ENCODE results near the gene RHO. TPM values are rescaled to one million over a fixed set of nuclear protein-coding genes. Genes with fewer than 3 reads are reported as not detected.

The RHO gene
- total RNA-seq, 2 donors from 2014 or later: not detected

DNA sequence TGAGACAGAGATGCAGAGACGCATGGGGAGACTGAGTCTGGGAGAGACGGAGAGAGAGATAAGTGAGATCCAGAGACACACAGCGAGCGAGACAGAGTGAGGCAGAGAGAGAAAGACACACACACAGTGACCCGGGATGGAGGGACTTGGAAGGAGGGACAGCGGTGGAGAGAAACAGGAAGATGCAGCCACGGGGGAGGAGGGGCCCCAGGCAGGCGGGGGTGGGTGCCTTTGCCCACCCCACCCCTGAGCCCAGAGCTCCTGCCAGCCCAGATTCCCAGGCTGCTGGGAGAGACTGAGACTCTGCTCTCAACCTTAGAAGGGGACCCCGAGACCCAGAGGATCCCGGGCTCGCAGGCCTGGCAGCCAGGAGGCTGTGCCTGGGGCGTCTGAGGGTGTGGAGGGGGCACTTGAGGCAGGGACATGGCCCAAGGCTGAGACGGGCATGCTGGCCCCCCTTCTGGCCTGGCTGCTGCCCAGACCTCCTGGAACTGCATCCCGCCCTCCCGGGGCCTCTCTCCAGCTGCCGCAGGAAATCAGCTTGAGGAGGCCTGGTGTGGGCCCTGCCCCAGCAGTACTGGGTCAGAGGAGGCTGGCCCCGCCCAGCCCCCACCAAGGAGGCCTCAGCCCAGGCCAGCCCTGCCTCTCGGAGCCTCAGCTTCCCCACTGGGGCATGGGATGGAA lies 32.6 kb downstream of the RHO start:
- 58 to 71% methylated on average over 8 to 18 of the region's 18 CpGs for WGBS, 2 donors
- H3K4me1 ChIP-seq: no peaks in the 10 kb centered on the region
- DNase-seq: peak in 3 of 4 donors; percentile 53 to 59 (median 55)
- H3K27ac ChIP-seq: peak overlapping the region in 2 of 4 donors; percentile 39 to 54
- intact Hi-C loops (cut with DNase I): no loop called here
- no peaks in the 10 kb centered on the region for H3K36me3 ChIP-seq (replicated peaks in 1 of 2; ENCODE audit: insufficient read depth in 1 of 2, low read depth in 2 of 2)
- TF ChIP-seq POLR2A (IDR thresholded peaks at IDR 0.05): no peak
- TF ChIP-seq, protein P1, sequence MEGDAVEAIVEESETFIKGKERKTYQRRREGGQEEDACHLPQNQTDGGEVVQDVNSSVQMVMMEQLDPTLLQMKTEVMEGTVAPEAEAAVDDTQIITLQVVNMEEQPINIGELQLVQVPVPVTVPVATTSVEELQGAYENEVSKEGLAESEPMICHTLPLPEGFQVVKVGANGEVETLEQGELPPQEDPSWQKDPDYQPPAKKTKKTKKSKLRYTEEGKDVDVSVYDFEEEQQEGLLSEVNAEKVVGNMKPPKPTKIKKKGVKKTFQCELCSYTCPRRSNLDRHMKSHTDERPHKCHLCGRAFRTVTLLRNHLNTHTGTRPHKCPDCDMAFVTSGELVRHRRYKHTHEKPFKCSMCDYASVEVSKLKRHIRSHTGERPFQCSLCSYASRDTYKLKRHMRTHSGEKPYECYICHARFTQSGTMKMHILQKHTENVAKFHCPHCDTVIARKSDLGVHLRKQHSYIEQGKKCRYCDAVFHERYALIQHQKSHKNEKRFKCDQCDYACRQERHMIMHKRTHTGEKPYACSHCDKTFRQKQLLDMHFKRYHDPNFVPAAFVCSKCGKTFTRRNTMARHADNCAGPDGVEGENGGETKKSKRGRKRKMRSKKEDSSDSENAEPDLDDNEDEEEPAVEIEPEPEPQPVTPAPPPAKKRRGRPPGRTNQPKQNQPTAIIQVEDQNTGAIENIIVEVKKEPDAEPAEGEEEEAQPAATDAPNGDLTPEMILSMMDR (IDR thresholded peaks at IDR 0.05): no peak
- peak; percentile 63 for ATAC-seq
- H3K4me3 ChIP-seq: no peak overlapping the region
- H3K27me3 ChIP-seq: no peaks in the 10 kb centered on the region
- no peaks in the 10 kb centered on the region for H3K9me3 ChIP-seq

DNA sequence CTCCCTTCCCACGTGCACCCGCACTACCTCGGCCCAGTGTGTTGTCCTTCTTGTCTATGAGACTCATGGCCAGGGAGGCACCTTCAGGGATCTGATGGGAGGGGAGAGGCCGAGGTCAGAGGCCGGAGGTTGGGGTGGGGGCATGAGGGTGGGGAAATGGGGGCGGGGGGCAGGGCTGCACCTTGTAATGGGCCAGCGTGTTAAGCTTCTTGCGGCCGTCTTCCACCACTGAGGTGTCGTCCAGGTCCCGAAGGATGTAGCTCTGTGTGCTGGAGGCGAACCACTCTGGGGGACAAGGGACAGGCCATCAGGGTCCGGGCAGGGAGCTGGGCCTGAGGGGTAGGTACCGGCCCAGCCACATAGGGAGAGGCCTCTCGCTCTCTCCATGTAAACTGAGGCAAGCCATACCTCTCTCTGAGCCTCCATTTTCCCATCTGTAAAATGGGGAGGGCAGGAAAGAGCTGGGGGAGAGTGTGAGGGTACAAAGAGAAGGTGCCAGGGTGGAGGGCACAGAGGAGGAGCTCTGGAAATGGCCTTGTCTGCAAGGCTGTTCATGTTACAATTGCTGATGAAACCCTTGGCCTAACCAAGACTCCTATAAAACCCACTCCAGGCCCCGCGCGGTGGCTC lies 33.3 kb downstream of the RHO start:
- Histone ChIP-seq H3K4me3 (no peak overlapping the region), H3K27ac (peak overlapping the region in 1 of 4 donors; percentile 54), H3K27me3 (no peaks in the 10 kb centered on the region), H3K9me3 (no peaks in the 10 kb centered on the region), H3K36me3 (replicated peaks in 1 of 2; ENCODE audit: insufficient read depth in 1 of 2, low read depth in 2 of 2) (no peaks in the 10 kb centered on the region), H3K4me1 (no peaks in the 10 kb centered on the region)
- DNase-seq (no peak), ATAC-seq (no peak)
- no peak for TF ChIP-seq POLR2A (IDR thresholded peaks at IDR 0.05)
- TF ChIP-seq, protein P1 (IDR thresholded peaks at IDR 0.05): no peak
- intact Hi-C loops (cut with DNase I): no loop called here
- 90 to 97% methylated on average over 12 to 18 of the region's 18 CpGs for WGBS, 2 donors

DNA sequence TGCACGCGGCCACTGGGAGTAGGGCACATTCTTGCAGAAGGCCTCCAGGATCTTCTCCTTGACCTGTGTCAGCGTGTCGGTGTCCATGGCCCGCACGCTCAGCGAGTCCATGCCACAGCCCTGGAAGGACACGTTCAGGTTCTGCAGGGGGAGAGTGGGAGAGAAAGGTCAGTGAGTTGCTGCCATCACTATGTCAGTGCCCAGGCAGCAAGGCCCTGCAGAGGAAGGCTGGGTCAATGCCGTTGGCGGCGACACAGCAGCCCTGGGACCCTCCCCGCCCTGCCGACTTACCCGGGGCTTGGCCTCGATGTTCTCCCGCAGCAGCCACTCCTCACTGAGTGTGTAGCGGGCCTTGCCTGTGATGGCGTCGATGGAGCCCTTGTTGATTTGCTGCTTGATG lies 34.4 kb downstream of the RHO start:
- ATAC-seq (no peak), DNase-seq (no peak)
- no peaks in the 10 kb centered on the region for H3K36me3 ChIP-seq (replicated peaks in 1 of 2; ENCODE audit: insufficient read depth in 1 of 2, low read depth in 2 of 2)
- no peak overlapping the region for H3K4me3 ChIP-seq
- no peak overlapping the region for H3K27ac ChIP-seq
- no peaks in the 10 kb centered on the region for H3K4me1 ChIP-seq
- H3K9me3 ChIP-seq: no peaks in the 10 kb centered on the region
- intact Hi-C loops (cut with DNase I): no loop called here
- no peak for TF ChIP-seq POLR2A (IDR thresholded peaks at IDR 0.05)
- TF ChIP-seq, protein P1 (IDR thresholded peaks at IDR 0.05): no peak
- 94% methylated on average over 19 of the region's 19 CpGs; no CpG with 5 or more reads in 1 of the 2 donors for WGBS, 2 donors
- H3K27me3 ChIP-seq: no peaks in the 10 kb centered on the region

DNA sequence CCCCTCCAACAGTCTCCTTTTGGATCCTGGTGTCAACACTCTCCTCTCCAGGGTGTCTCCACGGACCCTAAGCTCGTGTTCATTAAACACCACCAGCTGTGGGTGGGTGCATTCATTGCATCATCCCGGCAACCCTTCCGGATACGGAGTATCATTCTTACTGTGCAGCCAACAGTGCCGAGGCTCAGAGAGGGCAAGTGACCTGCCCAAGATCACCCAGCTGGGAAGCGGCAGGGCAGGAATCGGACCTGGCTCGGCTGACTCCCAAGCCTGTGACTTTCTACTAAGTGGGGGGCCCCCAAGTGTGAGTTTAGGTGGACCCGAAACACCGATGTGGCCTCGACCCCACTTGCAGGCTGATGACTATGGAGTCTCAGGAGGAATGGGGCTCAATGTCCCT lies 34.9 kb downstream of the RHO start:
- H3K27me3 ChIP-seq: no peaks in the 10 kb centered on the region
- H3K36me3 ChIP-seq (replicated peaks in 1 of 2; ENCODE audit: insufficient read depth in 1 of 2, low read depth in 2 of 2): no peaks in the 10 kb centered on the region
- no peak for TF ChIP-seq POLR2A (IDR thresholded peaks at IDR 0.05)
- TF ChIP-seq, protein P1 (IDR thresholded peaks at IDR 0.05): no peak
- H3K27ac ChIP-seq: no peak overlapping the region
- H3K9me3 ChIP-seq: no peaks in the 10 kb centered on the region
- no peak overlapping the region for H3K4me3 ChIP-seq
- WGBS, 2 donors: 94% methylated on average over 5 to 12 of the region's 12 CpGs
- no peak for ATAC-seq
- no peak for DNase-seq
- no peaks in the 10 kb centered on the region for H3K4me1 ChIP-seq
- intact Hi-C loops (cut with DNase I): no loop called here

Measured in body of pancreas (tissue), 4 donors.